ENCODE measurements around the gene HAGH. TPM values are rescaled to one million over a fixed set of nuclear protein-coding genes. Genes with fewer than 3 reads are reported as not detected.

The HAGH gene
- total RNA-seq, 1 donor from 2014 or later, result 87.3 TPM

GRCh38 chr16:1794908-1795666 is 31.5 kb downstream of the HAGH start:
- no peak overlapping the region for H3K4me3 ChIP-seq (ENCODE audit: low read depth, low read length)
- TF ChIP-seq CTCF (conservative IDR thresholded peaks at IDR 0.05; ENCODE audit: low read depth, low read length), result no peak
- no peak for DNase-seq (ENCODE audit: low read depth)

GRCh38 chr16:1794221-1794871 is 32.3 kb downstream of the HAGH start:
- H3K4me3 ChIP-seq (ENCODE audit: low read depth, low read length), result no peak overlapping the region
- no peak for TF ChIP-seq CTCF (conservative IDR thresholded peaks at IDR 0.05; ENCODE audit: low read depth, low read length)
- DNase-seq (ENCODE audit: low read depth), result no peak

GRCh38 chr16:1793578-1794220 is 32.9 kb downstream of the HAGH start, which contains the start of gene IGFALS:
Gene IGFALS (minus strand): TSS chr16:1793705. CDS start chr16:1793652, 53 bp downstream.
- H3K4me3 ChIP-seq (ENCODE audit: low read depth, low read length), result no peak within 1 kb of the TSS
- no peak for DNase-seq (ENCODE audit: low read depth)
- no peak for TF ChIP-seq CTCF (conservative IDR thresholded peaks at IDR 0.05; ENCODE audit: low read depth, low read length)

GRCh38 chr16:1792836-1793577 is 33.6 kb downstream of the HAGH start:
- H3K4me3 ChIP-seq (ENCODE audit: low read depth, low read length), result no peak overlapping the region
- no peak for DNase-seq (ENCODE audit: low read depth)
- TF ChIP-seq CTCF (conservative IDR thresholded peaks at IDR 0.05; ENCODE audit: low read depth, low read length), result no peak

- H3K4me3 ChIP-seq (ENCODE audit: low read depth, low read length), result no peak overlapping the region
- TF ChIP-seq CTCF (conservative IDR thresholded peaks at IDR 0.05; ENCODE audit: low read depth, low read length), result no peak
- no peak for DNase-seq (ENCODE audit: low read depth)
These were observed 34.4 kb downstream of the HAGH start for GRCh38 chr16:1791943-1792812.
